ENCODE results near the gene NELL2.

GRCh38 chr12:44462729-44463128 is 413.4 kb downstream of the NELL2 start:
- no peak for TF ChIP-seq CTCF (IDR thresholded peaks at IDR 0.05; ENCODE audit: insufficient read depth, low read depth, low read length)
- TF ChIP-seq EZH2 (IDR thresholded peaks at IDR 0.05; ENCODE audit: insufficient read depth, low read length) = no peak

All from astrocyte (in vitro differentiated cells and primary cell).